GM23338 (cell line): Measurements from ENCODE around the gene PAM16. TPM values are rescaled to one million over a fixed set of nuclear protein-coding genes. Genes with fewer than 3 reads are reported as not detected.

Experiments used
- ATAC-seq: fragments of 200-7000 bp; cut with Tn5 transposase; 3 replicates; pipeline ENCODE4 v1.9.1; 2020
- DNase-seq: peaks from one replicate; pipeline ENCODE4 v3.0.0-alpha.2; 2015; ENCODE audit warnings: low spot score
- H2AFZ ChIP-seq: fragments of 200-600 bp; sonication (generic); 2 replicates; pipeline ENCODE4 v1.8.0; 2016; ENCODE audit warnings: antibody characterized with exemption, mild to moderate bottlenecking, moderate library complexity
- H3F3A ChIP-seq: fragments of 200-600 bp; sonication (generic); replicated peaks from 2 replicates; pipeline ENCODE4 v1.8.0; 2017; ENCODE audit warnings: antibody characterized with exemption, mixed run types, low read depth
- H3K27ac ChIP-seq: fragments of 200-600 bp; sonication (generic); 2 replicates; pipeline ENCODE4 v1.6.1; 2016; ENCODE audit warnings: low read depth
- H3K27me3 ChIP-seq: fragments of 200-600 bp; sonication (generic); 2 replicates; pipeline ENCODE4 v1.8.0; 2016; ENCODE audit warnings: mild to moderate bottlenecking, mixed run types, moderate library complexity; ENCODE audit not compliant: insufficient read depth
- H3K36me3 ChIP-seq: fragments of 200-600 bp; sonication (generic); 2 replicates; pipeline ENCODE4 v1.8.0; 2016; ENCODE audit warnings: mild to moderate bottlenecking; ENCODE audit not compliant: insufficient read depth
- H3K4me1 ChIP-seq: fragments of 200-600 bp; sonication (generic); 2 replicates; pipeline ENCODE4 v1.8.0; 2016; ENCODE audit warnings: mild to moderate bottlenecking, moderate library complexity; ENCODE audit not compliant: insufficient read depth
- H3K4me2 ChIP-seq: fragments of 200-600 bp; sonication (generic); 2 replicates; pipeline ENCODE4 v1.7.1; 2017; ENCODE audit warnings: mixed run types
- H3K4me3 ChIP-seq: fragments of 200-600 bp; sonication (generic); 2 replicates; pipeline ENCODE4 v1.6.1; 2016; ENCODE audit warnings: mixed run types
- H3K79me2 ChIP-seq: fragments of 200-600 bp; sonication (generic); replicated peaks from 2 replicates; pipeline ENCODE4 v1.8.0; 2017; ENCODE audit warnings: mild to moderate bottlenecking; ENCODE audit not compliant: insufficient read depth
- H3K9me2 ChIP-seq: fragments of 200-600 bp; sonication (generic); 2 replicates; pipeline ENCODE4 v1.8.0; 2017; ENCODE audit not compliant: insufficient read depth
- H4K20me1 ChIP-seq: fragments of 200-600 bp; sonication (generic); replicated peaks from 2 replicates; pipeline ENCODE4 v1.8.0; 2017; ENCODE audit warnings: mild to moderate bottlenecking; ENCODE audit not compliant: insufficient read depth
- H3K27ac Mint-ChIP-seq: 2 replicates; pipeline ENCODE4 v1.8.0; 2020; ENCODE audit warnings: inconsistent platforms, mild to moderate bottlenecking, moderate library complexity, mixed read lengths
- H3K27me3 Mint-ChIP-seq: 3 replicates; pipeline ENCODE4 v1.8.0; 2022; ENCODE audit warnings: low read depth, mild to moderate bottlenecking, moderate library complexity, mixed read lengths, inconsistent platforms; ENCODE audit not compliant: insufficient read depth, poor library complexity
- H3K36me3 Mint-ChIP-seq: 3 replicates; pipeline ENCODE4 v1.8.0; 2021; ENCODE audit warnings: low read depth, mild to moderate bottlenecking, inconsistent platforms, moderate library complexity, mixed read lengths
- H3K4me1 Mint-ChIP-seq: 3 replicates; pipeline ENCODE4 v1.8.0; 2020; ENCODE audit warnings: mild to moderate bottlenecking, inconsistent platforms, mixed read lengths
- H3K4me3 Mint-ChIP-seq: 3 replicates; pipeline ENCODE4 v1.8.0; 2021; ENCODE audit warnings: moderate library complexity, mild to moderate bottlenecking, inconsistent platforms, mixed read lengths
- H3K9me3 Mint-ChIP-seq: 3 replicates; pipeline ENCODE4 v1.8.0; 2020; ENCODE audit warnings: moderate library complexity, mild to moderate bottlenecking, inconsistent platforms, mixed read lengths
- CREB1 ChIP-seq: fragments of 250-450 bp; sonication (Bioruptor Pico); IDR thresholded peaks from 2 replicates; pipeline ENCODE4 v1.5.0; 2020; ENCODE audit warnings: low read depth, mild to moderate bottlenecking, moderate library complexity
- EZH2 ChIP-seq: fragments of 200-600 bp; sonication (generic); IDR thresholded peaks from one replicate; pipeline ENCODE4 v1.8.0; 2017; ENCODE audit warnings: antibody characterized with exemption, mild to moderate bottlenecking, low read depth; ENCODE audit not compliant: unreplicated experiment
- NANOG ChIP-seq: IDR thresholded peaks from 2 replicates; pipeline ENCODE4 v1.6.1; 2016; ENCODE audit warnings: antibody characterized with exemption, borderline replicate concordance
- POLR2AphosphoS5 ChIP-seq: IDR thresholded peaks from 2 replicates; pipeline ENCODE4 v1.6.1; 2016; ENCODE audit warnings: antibody characterized with exemption, low read depth
- STAT1 ChIP-seq: IDR thresholded peaks from one replicate; pipeline ENCODE4 v1.6.1; 2016; ENCODE audit warnings: antibody characterized with exemption; ENCODE audit not compliant: unreplicated experiment
- ZNF114 ChIP-seq: fragments of 250-450 bp; sonication (Bioruptor Pico); IDR thresholded peaks from 2 replicates; pipeline ENCODE4 v1.5.0; 2020; ENCODE audit warnings: mild to moderate bottlenecking, moderate library complexity
- ZNF331 ChIP-seq: fragments of 250-450 bp; sonication (Bioruptor Pico); IDR thresholded peaks from 2 replicates; pipeline ENCODE4 v1.5.0; 2020; ENCODE audit warnings: low read depth, mild to moderate bottlenecking, moderate library complexity
- polyA plus RNA-seq: library from polyadenylated mRNA; unstranded; fragments of >200 nt; fragmentation: Nextera tagmentation; extraction: Ambion mirVana; gene quantifications from 2 replicates; pipeline ENCODE4 v1.2.1, GENCODE V29; 2016
- total RNA-seq: library from RNA; depleted of rRNA; stranded (reverse); fragments of >200 nt; shearing (Covaris generic); gene quantifications from 2 replicates; pipeline ENCODE4 v1.2.3, GENCODE V29; 2014
- TF ChIP-seq, protein P1 (sequence below), 2 experiments: fragments of 200-600 bp in 1 of 2; sonication (generic) in 1 of 2; conservative IDR thresholded peaks; 2 replicates each; pipeline versions ENCODE4 v1.5.1 to v1.6.1; 2016 to 2017; ENCODE audit warnings: antibody characterized with exemption in 2 of 2, low read depth in 2 of 2, mild to moderate bottlenecking in 2 of 2, moderate library complexity in 1 of 2
- TF ChIP-seq, protein P2 (sequence below): fragments of 250-450 bp; sonication (Bioruptor Pico); IDR thresholded peaks from 2 replicates; pipeline ENCODE4 v1.5.0; 2020; ENCODE audit warnings: mild to moderate bottlenecking, moderate library complexity

PAM16 gene
- total and polyA plus RNA-seq, 2 experiments from 2014 or later: 84.1 to 283 TPM

- TF ChIP-seq, protein P1, sequence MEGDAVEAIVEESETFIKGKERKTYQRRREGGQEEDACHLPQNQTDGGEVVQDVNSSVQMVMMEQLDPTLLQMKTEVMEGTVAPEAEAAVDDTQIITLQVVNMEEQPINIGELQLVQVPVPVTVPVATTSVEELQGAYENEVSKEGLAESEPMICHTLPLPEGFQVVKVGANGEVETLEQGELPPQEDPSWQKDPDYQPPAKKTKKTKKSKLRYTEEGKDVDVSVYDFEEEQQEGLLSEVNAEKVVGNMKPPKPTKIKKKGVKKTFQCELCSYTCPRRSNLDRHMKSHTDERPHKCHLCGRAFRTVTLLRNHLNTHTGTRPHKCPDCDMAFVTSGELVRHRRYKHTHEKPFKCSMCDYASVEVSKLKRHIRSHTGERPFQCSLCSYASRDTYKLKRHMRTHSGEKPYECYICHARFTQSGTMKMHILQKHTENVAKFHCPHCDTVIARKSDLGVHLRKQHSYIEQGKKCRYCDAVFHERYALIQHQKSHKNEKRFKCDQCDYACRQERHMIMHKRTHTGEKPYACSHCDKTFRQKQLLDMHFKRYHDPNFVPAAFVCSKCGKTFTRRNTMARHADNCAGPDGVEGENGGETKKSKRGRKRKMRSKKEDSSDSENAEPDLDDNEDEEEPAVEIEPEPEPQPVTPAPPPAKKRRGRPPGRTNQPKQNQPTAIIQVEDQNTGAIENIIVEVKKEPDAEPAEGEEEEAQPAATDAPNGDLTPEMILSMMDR (conservative IDR thresholded peaks at IDR 0.05; ENCODE audit: low read depth in 2 of 2): peak in 1 of 2 experiments; percentile 21; a peak in 2 of 4 replicates
These were observed 23.6 kb downstream of the PAM16 start (continued) for GRCh38 chr16:4327386-4328045.

- Histone ChIP-seq H4K20me1 (no peaks in the 10 kb centered on the region; the same call in 1 of the 2 replicates), H3K36me3 (no peaks in the 10 kb centered on the region), H3K79me2 (peaks cover 70% of the 10 kb centered on the region), H3K9me2 (no peaks in the 10 kb centered on the region), H3F3A (peaks cover 16% of the 10 kb centered on the region; the same call in 1 of the 2 replicates), H2AFZ (no peak overlapping the region), H3K27ac (no peak overlapping the region), H3K4me1 (peaks cover 28% of the 10 kb centered on the region), H3K4me3 (no peak overlapping the region), H3K27me3 (no peaks in the 10 kb centered on the region), H3K4me2 (no peak overlapping the region)
- DNase-seq (no peak), ATAC-seq (no peak)
- peaks cover 7% of the 10 kb centered on the region for H3K27me3 Mint-ChIP-seq
- no peaks in the 10 kb centered on the region for H3K36me3 Mint-ChIP-seq
- H3K4me1 Mint-ChIP-seq: peaks cover 21% of the 10 kb centered on the region
- H3K4me3 Mint-ChIP-seq: no peak overlapping the region; the same call in 2 of the 3 replicates
- H3K9me3 Mint-ChIP-seq: no peaks in the 10 kb centered on the region
- TF ChIP-seq CREB1 (CRISPR knock-in tag) (no peak), NANOG (no peak), POLR2AphosphoS5 (no peak)
- H3K27ac Mint-ChIP-seq: no peak overlapping the region
These were observed 25.8 kb downstream of the PAM16 start for GRCh38 chr16:4325253-4325758.

DNA sequence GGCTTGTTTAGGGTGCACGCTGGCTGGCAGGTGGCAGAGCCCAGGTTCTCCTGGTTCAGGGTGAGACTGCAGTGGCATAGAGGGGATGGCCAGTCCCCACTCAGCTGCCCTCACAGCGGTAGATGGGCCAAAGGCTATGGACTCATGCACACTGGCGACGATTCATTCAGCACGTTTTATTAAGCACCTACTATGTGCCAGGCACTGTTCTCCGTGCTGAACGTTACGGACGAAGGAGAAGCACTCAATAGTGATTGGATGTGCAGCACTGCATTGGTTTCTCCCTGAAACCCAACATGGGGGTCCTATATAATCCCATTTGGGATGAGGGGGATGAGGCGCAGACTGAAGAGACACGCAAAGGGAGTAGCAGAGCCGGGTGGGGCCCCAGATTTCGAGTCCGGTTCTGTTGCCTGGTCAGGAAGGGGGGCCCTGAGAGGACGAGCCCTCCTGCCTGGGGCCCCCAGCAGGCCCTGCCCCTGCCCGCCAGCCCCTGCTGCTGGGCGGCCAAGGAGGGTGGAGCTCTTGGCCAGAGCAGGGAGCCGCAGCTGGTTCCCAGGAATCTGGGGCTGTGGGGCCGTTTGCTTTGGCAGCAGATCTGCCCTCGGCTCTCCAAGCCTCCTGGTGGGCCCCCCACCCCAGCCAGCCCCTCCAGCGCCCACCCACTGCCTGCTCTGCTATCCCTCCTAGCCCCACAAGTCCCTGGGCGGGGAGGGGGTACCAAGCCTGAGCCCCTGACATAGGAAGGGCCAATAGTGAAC is 26.4 kb downstream of the PAM16 start:
- H3K27ac Mint-ChIP-seq: peak overlapping the region; percentile 34; the same call in 1 of the 2 replicates
- H3K9me3 Mint-ChIP-seq: no peaks in the 10 kb centered on the region
- H3K4me1 Mint-ChIP-seq: peaks cover 19% of the 10 kb centered on the region
- Histone ChIP-seq H3K36me3 (no peaks in the 10 kb centered on the region), H4K20me1 (no peaks in the 10 kb centered on the region; the same call in 1 of the 2 replicates), H3K27me3 (no peaks in the 10 kb centered on the region), H3K4me2 (peak overlapping the region; percentile 73), H3K27ac (0 out of 2 replicates have a peak overlapping the region, but pooled peaks have one; percentile 80), H3K79me2 (peaks cover 72% of the 10 kb centered on the region), H3K4me1 (peaks cover 28% of the 10 kb centered on the region), H3K4me3 (no peak overlapping the region), H2AFZ (no peak overlapping the region), H3K9me2 (no peaks in the 10 kb centered on the region), H3F3A (peaks cover 13% of the 10 kb centered on the region; the same call in 1 of the 2 replicates)
- H3K27me3 Mint-ChIP-seq: peaks cover 7% of the 10 kb centered on the region
- peak overlapping the region; percentile 15; the same call in 1 of the 3 replicates for H3K4me3 Mint-ChIP-seq
- ATAC-seq (no peak), DNase-seq (no peak)
- no peaks in the 10 kb centered on the region for H3K36me3 Mint-ChIP-seq
- TF ChIP-seq ZNF114: no peak
- TF ChIP-seq, protein P2, sequence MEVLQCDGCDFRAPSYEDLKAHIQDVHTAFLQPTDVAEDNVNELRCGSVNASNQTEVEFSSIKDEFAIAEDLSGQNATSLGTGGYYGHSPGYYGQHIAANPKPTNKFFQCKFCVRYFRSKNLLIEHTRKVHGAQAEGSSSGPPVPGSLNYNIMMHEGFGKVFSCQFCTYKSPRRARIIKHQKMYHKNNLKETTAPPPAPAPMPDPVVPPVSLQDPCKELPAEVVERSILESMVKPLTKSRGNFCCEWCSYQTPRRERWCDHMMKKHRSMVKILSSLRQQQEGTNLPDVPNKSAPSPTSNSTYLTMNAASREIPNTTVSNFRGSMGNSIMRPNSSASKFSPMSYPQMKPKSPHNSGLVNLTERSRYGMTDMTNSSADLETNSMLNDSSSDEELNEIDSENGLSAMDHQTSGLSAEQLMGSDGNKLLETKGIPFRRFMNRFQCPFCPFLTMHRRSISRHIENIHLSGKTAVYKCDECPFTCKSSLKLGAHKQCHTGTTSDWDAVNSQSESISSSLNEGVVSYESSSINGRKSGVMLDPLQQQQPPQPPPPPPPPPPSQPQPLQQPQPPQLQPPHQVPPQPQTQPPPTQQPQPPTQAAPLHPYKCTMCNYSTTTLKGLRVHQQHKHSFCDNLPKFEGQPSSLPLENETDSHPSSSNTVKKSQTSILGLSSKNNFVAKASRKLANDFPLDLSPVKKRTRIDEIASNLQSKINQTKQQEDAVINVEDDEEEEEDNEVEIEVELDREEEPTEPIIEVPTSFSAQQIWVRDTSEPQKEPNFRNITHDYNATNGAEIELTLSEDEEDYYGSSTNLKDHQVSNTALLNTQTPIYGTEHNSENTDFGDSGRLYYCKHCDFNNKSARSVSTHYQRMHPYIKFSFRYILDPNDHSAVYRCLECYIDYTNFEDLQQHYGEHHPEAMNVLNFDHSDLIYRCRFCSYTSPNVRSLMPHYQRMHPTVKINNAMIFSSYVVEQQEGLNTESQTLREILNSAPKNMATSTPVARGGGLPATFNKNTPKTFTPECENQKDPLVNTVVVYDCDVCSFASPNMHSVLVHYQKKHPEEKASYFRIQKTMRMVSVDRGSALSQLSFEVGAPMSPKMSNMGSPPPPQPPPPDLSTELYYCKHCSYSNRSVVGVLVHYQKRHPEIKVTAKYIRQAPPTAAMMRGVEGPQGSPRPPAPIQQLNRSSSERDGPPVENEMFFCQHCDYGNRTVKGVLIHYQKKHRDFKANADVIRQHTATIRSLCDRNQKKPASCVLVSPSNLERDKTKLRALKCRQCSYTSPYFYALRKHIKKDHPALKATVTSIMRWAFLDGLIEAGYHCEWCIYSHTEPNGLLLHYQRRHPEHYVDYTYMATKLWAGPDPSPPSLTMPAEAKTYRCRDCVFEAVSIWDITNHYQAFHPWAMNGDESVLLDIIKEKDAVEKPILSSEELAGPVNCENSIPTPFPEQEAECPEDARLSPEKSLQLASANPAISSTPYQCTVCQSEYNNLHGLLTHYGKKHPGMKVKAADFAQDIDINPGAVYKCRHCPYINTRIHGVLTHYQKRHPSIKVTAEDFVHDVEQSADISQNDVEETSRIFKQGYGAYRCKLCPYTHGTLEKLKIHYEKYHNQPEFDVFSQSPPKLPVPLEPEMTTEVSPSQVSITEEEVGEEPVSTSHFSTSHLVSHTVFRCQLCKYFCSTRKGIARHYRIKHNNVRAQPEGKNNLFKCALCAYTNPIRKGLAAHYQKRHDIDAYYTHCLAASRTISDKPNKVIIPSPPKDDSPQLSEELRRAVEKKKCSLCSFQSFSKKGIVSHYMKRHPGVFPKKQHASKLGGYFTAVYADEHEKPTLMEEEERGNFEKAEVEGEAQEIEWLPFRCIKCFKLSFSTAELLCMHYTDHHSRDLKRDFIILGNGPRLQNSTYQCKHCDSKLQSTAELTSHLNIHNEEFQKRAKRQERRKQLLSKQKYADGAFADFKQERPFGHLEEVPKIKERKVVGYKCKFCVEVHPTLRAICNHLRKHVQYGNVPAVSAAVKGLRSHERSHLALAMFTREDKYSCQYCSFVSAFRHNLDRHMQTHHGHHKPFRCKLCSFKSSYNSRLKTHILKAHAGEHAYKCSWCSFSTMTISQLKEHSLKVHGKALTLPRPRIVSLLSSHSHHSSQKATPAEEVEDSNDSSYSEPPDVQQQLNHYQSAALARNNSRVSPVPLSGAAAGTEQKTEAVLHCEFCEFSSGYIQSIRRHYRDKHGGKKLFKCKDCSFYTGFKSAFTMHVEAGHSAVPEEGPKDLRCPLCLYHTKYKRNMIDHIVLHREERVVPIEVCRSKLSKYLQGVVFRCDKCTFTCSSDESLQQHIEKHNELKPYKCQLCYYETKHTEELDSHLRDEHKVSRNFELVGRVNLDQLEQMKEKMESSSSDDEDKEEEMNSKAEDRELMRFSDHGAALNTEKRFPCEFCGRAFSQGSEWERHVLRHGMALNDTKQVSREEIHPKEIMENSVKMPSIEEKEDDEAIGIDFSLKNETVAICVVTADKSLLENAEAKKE (CRISPR knock-in tag): no peak
- TF ChIP-seq EZH2: no peak
- TF ChIP-seq NANOG: no peak
- no peak for TF ChIP-seq ZNF331 (CRISPR knock-in tag)
- TF ChIP-seq STAT1: no peak
